K562 (cell line): Measurements from ENCODE around the gene OR6K2. TPM values are rescaled to one million over a fixed set of nuclear protein-coding genes. Genes with fewer than 3 reads are reported as not detected.
A peak's percentile ranks its signal among the peaks of the same experiment; 100 is the strongest.

Source experiments
- ATF2 ChIP-seq: sonication (generic); formaldehyde crosslinking; IDR thresholded peaks from 2 replicates; pipeline ENCODE4 v1.8.1; 2022; ENCODE audit warnings: missing genetic modification reagents
- CLOCK ChIP-seq: fragments of 250-450 bp; sonication (Bioruptor Pico); IDR thresholded peaks from 2 replicates; pipeline ENCODE4 v1.4.0; 2020; ENCODE audit warnings: mild to moderate bottlenecking, moderate library complexity, borderline replicate concordance
- CTBP1 ChIP-seq: fragments of 450-650 bp; IDR thresholded peaks from 2 replicates; pipeline ENCODE4 v1.6.1; 2016; ENCODE audit warnings: borderline replicate concordance
- EP300 ChIP-seq: IDR thresholded peaks from 2 replicates; pipeline ENCODE4 v1.6.1; 2012; ENCODE audit warnings: low read length, improper control_type of control experiment
- ETV6 ChIP-seq, 3 experiments: fragments of 150-350 bp in 1 of 3; sonication (generic) in 1 of 3; formaldehyde crosslinking in 1 of 3; IDR thresholded peaks; 2 replicates each; pipeline versions ENCODE4 v1.6.1 to v1.8.0; 2014 to 2022; ENCODE audit warnings: borderline replicate concordance in 2 of 3, low read depth in 2 of 3, antibody characterized with exemption in 1 of 3, low read length in 1 of 3, mild to moderate bottlenecking in 1 of 3, missing genetic modification reagents in 1 of 3
- GABPA ChIP-seq: fragments of 200-800 bp; sonication (Bioruptor generic); conservative IDR thresholded peaks from 2 replicates; pipeline ENCODE4 v1.6.1; 2016; ENCODE audit warnings: low read depth, missing genetic modification characterization, missing compliant biosample characterization
- GATAD2A ChIP-seq: fragments of 450-650 bp; IDR thresholded peaks from 2 replicates; pipeline ENCODE4 v1.6.1; 2017
- HBP1 ChIP-seq: fragments of 450-650 bp; formaldehyde crosslinking; IDR thresholded peaks from 2 replicates; pipeline ENCODE4 v1.4.0; 2022; ENCODE audit warnings: missing genetic modification characterization
- HLTF ChIP-seq: fragments of 450-650 bp; IDR thresholded peaks from 2 replicates; pipeline ENCODE4 v1.6.1; 2016
- HMG20B ChIP-seq: fragments of 250-450 bp; sonication (Bioruptor Pico); IDR thresholded peaks from 2 replicates; pipeline ENCODE4 v1.5.0; 2021; ENCODE audit warnings: mild to moderate bottlenecking
- KLF1 ChIP-seq: fragments of 450-650 bp; IDR thresholded peaks from 2 replicates; pipeline ENCODE4 v1.6.1; 2016; ENCODE audit warnings: missing genetic modification characterization, missing compliant biosample characterization
- KLF13 ChIP-seq: fragments of 450-650 bp; IDR thresholded peaks from 2 replicates; pipeline ENCODE4 v1.6.1; 2016; ENCODE audit warnings: missing genetic modification characterization, low read depth, mild to moderate bottlenecking, missing compliant biosample characterization, moderate library complexity, borderline replicate concordance
- OTX1 ChIP-seq: fragments of 450-650 bp; formaldehyde crosslinking; IDR thresholded peaks from 2 replicates; pipeline ENCODE4 v1.4.0; 2022; ENCODE audit warnings: mild to moderate bottlenecking
- PHB2 ChIP-seq: fragments of 450-650 bp; IDR thresholded peaks from 2 replicates; pipeline ENCODE4 v1.6.1; 2017; ENCODE audit warnings: low read depth
- TCF15 ChIP-seq: fragments of 250-450 bp; sonication (Bioruptor Pico); IDR thresholded peaks from 2 replicates; pipeline ENCODE4 v1.8.0; 2022; ENCODE audit warnings: moderate library complexity, mild to moderate bottlenecking, inconsistent platforms
- ZBTB11 ChIP-seq, 3 experiments: fragments of 200-800 bp in 1 of 3; fragments of 250-450 bp in 1 of 3; fragments of 450-650 bp in 1 of 3; sonication (Bioruptor Pico) in 1 of 3; sonication (Bioruptor generic) in 1 of 3; formaldehyde crosslinking in 1 of 3; IDR thresholded peaks; 2 replicates each; pipeline versions ENCODE4 v1.6.1 to v1.8.0; 2016 to 2022; ENCODE audit warnings: mild to moderate bottlenecking in 2 of 3, missing genetic modification characterization in 2 of 3, missing compliant biosample characterization in 1 of 3, moderate library complexity in 1 of 3
- ZC3H4 ChIP-seq: sonication (generic); formaldehyde crosslinking; IDR thresholded peaks from 2 replicates; pipeline ENCODE4 v1.9.0; 2021; ENCODE audit warnings: missing genetic modification reagents, borderline replicate concordance
- ZNF324 ChIP-seq: fragments of 250-450 bp; sonication (Bioruptor Pico); IDR thresholded peaks from 2 replicates; pipeline ENCODE4 v1.4.0; 2020; ENCODE audit warnings: mild to moderate bottlenecking
- polyA plus RNA-seq, 8 experiments: library from polyadenylated mRNA; depleted of rRNA in 4 of 8; stranded (reverse) in 5 of 8; unstranded in 3 of 8; fragments of >200 nt; fragmentation: Nextera tagmentation in 2 of 8; fragmentation: Illumina TruSeq in 1 of 8; extraction: Ambion mirVana in 2 of 8; extraction: Trizol in 1 of 8; gene quantifications; 2 replicates each; pipeline versions ENCODE4 v1.2.1 to v1.2.3, GENCODE V29; 2011 to 2014; ENCODE audit warnings: inconsistent platforms in 1 of 8, missing spikeins in 1 of 8
- total RNA-seq, 7 experiments: library from RNA; depleted of rRNA in 6 of 7; stranded (reverse); fragments of >200 nt in 6 of 7; fragmentation: Illumina TruSeq in 2 of 7; extraction: Trizol in 2 of 7; gene quantifications; 2 replicates each; pipeline versions ENCODE4 v1.2.1 to v1.2.3, GENCODE V29; 2011 to 2021; ENCODE audit warnings: low replicate concordance in 1 of 7

The OR6K2 gene
- total and polyA plus RNA-seq, 9 of the 15 experiments (the other 6 are each of a cell fraction or from before 2014, with no cell fraction given) = not detected

- TF ChIP-seq HMG20B (CRISPR knock-in tag) (no peak), TCF15 (CRISPR knock-in tag) (no peak), GATAD2A (no peak), HBP1 (no peak), ZC3H4 (no peak), KLF1 (no peak), EP300 (0 out of 2 replicates have a peak, but pooled peaks have one; percentile 13), ATF2 (CRISPR knock-in tag) (no peak), CLOCK (CRISPR knock-in tag) (no peak), OTX1 (CRISPR knock-in tag) (no peak), PHB2 (no peak), ZBTB11 (CRISPR knock-in tag; IDR thresholded peaks at IDR 0.05) (no peak), ETV6 (IDR thresholded peaks at IDR 0.05; ENCODE audit: borderline replicate concordance in 1 of 2, low read depth in 2 of 2, low read length in 1 of 2) (no peak), ETV6 (CRISPR knock-in tag; IDR thresholded peaks at IDR 0.05; ENCODE audit: borderline replicate concordance) (no peak), GABPA (no peak), ZNF324 (no peak), KLF13 (tag) (no peak), CTBP1 (0 out of 2 replicates have a peak, but pooled peaks have one; percentile 22), HLTF (no peak)
Observed at GRCh38 chr1:158728510-158729225, 28.2 kb upstream of the OR6K2 start (continued).
